ENCODE results near the gene ZCCHC8.
"Not testable (repeated sequence)": the region's sequence is repeated elsewhere in the genome, so short reads cannot be mapped to it uniquely, and the experiment has no call there.

The ZCCHC8 gene

GRCh38 chr12:122506393-122506938, 5.7 kb upstream of the ZCCHC8 start:
- no peak for DNase-seq

GRCh38 chr12:122505419-122506051, 4.8 kb upstream of the ZCCHC8 start:
- no peak for DNase-seq

DNA sequence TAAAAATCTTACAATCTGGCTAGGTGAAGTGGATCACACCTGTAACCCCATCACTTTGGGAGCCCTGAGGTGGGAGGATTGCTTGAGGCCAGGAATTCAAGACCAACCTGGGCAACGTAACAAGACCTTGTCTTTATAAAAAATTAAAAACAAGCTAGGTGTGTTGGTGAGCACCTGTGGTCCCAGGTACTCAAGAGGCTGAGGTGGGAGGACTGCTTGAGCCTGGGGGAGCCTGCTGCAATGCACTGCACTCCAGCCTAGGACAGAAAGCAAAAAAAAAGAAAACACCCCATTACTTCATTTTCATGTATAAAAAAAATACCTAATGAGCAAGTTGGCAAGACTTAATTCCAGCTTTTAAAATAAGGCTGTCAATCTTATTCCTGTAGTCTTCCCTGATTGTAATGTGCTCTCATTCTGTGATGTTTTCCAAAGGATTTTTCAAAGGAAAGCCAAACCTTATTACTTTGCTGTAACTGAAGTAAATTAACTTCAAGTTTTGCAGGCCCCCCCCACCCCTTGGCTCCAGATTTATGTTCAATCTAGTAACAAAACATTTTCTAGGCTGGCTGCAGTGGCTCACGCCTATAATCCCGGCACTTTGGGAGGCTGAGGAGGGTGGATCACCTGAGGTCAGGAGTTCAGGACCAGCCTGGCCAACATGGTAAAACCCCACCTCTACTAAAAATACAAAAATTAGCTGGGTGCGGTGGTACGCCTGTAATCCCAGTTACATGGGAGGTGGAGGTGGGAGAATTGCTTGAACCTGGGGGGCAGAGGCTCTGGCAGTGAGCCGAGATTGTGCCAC, 3.3 kb upstream of the ZCCHC8 start:
- DNase-seq = no peak

- DNase-seq = no peak
Measured at GRCh38 chr12:122503147-122503751, 2.5 kb upstream of the ZCCHC8 start.

DNA sequence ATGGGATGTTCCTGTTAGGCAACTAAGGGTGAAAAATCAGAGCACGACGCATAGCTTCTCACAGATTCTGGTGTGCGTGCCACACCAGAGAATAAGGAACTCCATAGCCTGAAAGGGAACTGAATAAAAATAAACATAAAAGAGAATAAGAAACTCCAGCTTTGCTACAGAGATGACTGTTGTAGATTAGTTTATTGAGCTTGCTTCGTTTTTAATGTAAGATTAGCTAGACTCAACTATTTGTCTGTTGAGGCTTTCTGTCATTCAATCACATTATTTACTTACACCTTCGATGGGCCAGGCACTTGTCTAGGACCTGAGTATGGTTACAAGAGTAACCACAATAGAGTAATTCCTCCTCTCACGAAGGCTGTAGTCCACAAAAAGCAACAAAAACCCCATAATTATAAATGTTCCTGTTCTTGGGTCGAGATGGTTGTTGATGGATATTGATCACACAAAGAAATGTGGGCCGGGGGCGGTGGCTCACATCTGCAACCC, 807 bp upstream of the ZCCHC8 start:
- no peak for DNase-seq

DNA sequence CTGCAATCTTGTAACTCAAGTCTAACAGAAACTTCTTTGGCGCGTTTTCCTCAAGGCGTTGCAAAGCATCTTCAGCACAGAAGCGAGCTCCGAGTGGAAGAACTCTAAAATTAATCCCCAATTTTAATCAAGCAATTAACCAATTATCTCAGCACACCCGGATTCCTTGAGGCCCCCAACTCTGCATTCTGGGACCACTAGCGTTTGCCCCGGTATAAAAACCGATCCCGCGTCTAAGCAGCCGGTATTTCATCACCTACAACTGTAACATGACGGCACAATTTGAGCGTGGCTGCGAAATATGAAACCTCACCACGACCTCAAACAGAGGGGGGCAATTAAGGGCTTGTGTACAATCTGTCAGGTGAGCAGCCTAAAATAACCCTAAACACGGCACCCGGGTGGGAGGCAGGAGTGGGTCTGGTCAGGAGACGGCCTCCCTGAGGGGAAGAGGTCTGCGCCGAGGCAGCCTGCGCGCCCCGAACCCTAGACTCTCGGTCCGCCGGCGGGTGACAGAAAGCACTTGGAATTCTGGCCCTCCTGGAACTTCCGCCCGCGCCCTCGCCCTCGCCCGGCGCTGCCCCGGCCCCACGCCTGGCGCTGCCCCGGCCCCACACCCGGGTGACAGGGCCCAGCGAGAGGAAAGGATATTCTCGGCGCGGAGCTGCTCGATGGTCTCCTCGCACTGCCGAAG, 594 bp downstream of the ZCCHC8 start:
- DNase-seq = peak; percentile 43

GRCh38 chr12:122495258-122495657, 5.5 kb downstream of the ZCCHC8 start:
- DNase-seq = no peak

- not testable (repeated sequence) for DNase-seq
Measured at GRCh38 chr12:122493222-122493621, 7.5 kb downstream of the ZCCHC8 start.

GRCh38 chr12:122491991-122492390, 8.7 kb downstream of the ZCCHC8 start:
- DNase-seq = no peak

DNA sequence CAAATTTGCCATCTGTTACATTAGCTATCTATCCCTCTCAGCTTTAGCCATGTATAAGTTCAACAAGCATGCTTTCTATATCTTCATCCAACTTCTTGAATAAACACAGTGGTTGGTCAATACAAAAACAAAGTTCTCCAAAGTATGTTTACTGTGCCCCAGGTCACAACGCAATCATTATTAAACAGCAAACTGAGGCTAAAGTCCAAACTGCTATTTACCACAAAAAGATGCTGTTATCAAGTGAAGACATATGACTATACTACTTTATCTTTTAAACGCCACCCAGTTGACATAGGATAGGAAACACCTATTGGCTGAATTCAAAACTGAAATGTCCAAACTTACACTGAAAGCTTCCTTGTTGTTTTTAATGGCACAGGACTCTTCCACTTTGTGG, 11.7 kb downstream of the ZCCHC8 start:
- no peak for DNase-seq

DNA sequence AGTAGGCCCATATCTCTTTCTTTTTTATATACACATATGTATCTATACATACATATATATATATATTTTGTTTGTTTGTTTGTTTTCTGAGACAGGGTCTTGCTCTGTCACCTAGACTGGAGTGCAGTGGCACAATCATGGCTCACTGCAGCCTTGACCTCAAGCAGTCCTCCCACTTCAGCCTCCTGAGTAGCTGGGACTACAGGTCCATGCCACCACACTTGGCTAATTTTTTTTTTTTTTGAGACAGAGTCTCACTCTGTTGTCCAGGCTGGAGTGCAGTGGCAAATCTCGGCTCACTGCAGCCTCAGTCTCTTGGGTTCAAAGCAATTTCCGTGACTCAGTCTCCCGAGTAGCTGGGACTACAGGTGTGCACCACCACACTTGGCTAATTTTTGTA, 12.9 kb downstream of the ZCCHC8 start:
- DNase-seq = not testable (repeated sequence)

- DNase-seq = no peak
Measured at GRCh38 chr12:122486805-122487426, 13.8 kb downstream of the ZCCHC8 start.

DNA sequence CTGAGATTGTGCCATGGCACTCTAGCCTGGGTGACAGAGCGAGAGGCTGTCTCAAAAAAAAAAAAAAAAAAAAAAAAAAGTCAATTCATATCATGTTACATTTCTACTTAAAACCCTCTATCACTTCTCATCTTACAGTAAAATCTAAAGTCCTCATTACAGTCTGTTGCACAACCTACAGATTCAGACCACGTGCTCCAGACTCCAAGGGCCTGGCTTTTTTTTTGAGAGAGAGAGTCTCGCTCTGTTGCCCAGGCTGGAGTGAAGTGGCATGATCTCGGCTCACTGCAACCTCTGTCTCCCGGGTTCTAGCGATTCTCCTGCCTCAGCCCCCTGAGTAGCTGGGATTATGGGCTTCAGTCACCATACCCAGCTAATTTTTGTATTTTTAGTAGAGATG, 14.4 kb downstream of the ZCCHC8 start:
- not testable (repeated sequence) for DNase-seq

GRCh38 chr12:122484385-122484784, 16.3 kb downstream of the ZCCHC8 start:
- not testable (repeated sequence) for DNase-seq

GRCh38 chr12:122483969-122484368, 16.8 kb downstream of the ZCCHC8 start:
- no peak for DNase-seq

GRCh38 chr12:122481861-122482260, 18.9 kb downstream of the ZCCHC8 start:
- DNase-seq = no peak

- no peak for DNase-seq
Measured at GRCh38 chr12:122480753-122481152, 20.0 kb downstream of the ZCCHC8 start.

DNA sequence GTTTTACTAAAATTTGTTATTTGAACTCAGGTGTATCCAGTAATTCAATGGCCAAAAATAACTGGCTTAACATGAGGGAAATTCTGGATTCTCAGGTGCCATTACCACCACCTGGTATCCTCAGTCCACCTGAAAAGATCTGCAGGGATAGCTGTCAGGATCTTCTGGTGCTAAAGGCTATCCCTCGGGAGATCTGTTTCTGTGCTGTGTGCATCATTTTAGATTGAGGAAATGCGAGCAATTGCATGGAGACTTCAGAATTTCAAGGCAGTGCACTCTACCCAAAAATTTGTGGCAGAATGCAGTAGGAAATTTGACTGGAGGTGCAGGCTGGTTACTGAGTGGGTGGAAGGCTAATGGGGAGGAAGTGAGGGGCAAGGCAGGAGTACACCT, 26.4 kb downstream of the ZCCHC8 start:
- DNase-seq = no peak

GRCh38 chr12:122473543-122474323, 27.0 kb downstream of the ZCCHC8 start:
- DNase-seq = no peak

GRCh38 chr12:122471324-122472226, 29.2 kb downstream of the ZCCHC8 start:
- DNase-seq = peak; percentile 30

- DNase-seq = not testable (repeated sequence)
Measured at GRCh38 chr12:122470576-122470975, 30.2 kb downstream of the ZCCHC8 start.

All from NCI-H345 (cell line).